Stimulated activated CD4-positive, alpha-beta T cell treated with anti-CD3 and anti-CD28 coated beads, Interleukin-1b, Interleukin-23, amount 100 ng/mL, for 48 hours (primary cell): ENCODE results near the gene ZFP36L1.
A peak's percentile ranks its signal among the peaks of the same experiment; 100 is the strongest.

Experiments
- DNase-seq: peaks from one replicate; pipeline ENCODE4 v3.0.0-alpha.2; 2020

Gene ZFP36L1

DNA sequence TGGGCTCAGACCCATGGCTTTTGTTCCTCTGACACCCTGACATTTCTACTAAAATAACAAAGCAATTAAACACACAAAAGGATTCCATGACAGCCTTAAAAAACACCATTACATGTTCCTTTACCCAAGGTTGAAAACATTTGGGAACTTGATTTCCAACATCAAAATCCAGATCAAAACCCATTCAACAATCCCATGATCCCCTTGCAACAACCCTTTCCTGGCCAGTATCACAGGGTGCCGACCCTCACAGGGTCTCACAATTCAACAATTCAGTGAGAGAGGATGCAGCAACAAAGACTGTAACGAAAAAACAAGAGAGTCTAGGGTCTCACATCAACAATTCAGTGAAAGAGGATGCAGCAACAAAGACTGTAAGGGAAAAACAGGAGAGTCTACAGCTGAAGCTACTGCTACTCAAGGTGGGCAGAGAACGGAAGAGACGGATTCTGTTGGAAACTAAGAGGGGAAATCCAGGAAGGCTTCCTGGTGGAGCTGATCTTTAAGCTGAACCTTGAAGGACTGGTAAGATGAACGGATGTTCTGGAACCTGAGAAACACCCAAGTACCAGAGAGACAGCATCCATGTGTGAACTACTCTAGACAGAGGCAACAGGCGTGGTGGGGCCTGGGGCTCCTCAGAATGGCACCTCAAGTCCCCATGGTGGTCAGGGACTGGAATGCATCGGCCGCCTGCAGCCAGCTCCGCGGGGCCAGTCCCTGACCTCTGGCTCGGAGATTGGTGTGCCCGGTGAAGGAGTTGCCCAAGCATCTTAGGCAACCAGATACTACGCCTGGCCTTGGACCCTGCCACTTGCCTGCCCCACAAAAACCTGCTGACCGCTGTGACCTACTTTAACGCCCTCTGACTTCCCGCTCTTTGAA lies 22.7 kb upstream of the ZFP36L1 start:
- no peak for DNase-seq

DNA sequence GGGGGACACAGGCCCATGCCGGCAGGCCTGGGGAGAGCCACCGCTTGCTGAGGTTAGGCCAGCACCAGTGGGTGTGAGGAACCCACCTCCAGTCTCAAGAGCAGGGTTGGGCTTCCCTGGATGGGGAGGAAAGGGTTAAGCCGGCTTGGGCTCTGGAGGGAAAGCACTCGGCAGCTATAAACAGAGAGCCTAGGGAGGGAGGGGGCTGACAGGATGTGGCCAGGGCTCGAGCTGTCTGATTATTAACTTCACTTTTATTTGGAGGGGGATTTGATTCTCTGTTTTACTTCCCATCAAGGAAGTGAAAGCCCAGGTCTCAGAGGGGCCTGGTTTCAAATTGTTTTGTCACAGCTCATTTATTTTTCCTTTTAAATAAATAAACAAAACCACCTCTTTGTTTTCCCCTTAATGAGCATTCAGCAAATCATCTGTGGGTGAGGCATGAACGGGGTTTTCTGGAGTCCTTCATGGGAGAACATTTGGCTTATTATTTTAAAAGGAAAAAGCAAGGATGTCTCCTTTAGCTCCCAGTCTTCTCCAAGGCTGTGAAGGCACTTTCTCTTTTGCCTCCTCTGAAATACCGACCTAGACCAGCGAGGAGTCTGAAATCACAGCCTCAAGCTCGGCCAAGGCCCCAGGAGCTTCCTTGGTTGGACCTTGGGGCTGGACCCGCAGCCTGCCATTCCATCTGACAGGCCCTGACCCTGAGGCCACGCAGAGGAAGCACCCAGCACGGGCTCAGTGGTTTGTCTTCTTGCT lies 21.9 kb upstream of the ZFP36L1 start:
- DNase-seq, result peak; percentile 34

DNA sequence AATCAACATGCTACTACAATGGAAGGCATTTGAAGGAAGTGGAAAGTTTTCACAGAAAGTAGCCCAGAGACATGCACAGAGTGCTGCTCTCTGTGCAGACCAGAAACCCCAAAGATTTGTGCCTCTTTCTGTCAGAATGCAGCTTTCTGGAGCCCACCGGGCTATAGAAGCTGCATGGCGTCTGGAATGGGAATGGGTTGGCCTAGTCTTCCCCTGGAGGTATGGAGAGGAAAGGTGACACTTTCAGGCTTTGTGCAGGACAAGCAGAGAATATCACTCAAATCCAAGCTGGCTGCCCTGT lies 21.3 kb upstream of the ZFP36L1 start:
- DNase-seq, result no peak

DNA sequence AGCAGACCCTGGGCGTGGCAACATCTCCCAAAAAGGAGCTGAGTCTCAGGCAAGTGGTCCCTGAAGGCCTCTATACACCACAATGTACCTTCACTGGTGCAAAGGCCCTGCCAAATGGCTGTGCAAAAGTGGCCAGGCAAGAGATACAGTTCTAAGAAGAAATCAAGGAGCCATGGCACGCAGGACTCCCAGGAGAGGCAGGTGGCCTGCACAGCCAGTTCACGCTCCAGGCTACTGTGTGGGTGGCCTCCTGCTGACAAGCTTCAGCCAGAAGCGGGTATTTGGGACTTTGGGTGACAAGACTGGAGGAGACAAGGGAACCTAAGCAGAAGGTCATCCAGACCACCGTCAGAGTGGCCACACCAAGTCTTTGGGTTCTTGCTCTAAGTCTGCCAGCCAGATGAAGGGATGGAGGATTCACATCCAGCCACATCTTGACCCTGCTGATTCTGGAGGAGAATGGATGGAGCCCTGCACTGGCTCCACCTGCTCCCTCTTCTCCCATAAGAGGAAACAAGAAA lies 20.5 kb upstream of the ZFP36L1 start:
- no peak for DNase-seq

DNA sequence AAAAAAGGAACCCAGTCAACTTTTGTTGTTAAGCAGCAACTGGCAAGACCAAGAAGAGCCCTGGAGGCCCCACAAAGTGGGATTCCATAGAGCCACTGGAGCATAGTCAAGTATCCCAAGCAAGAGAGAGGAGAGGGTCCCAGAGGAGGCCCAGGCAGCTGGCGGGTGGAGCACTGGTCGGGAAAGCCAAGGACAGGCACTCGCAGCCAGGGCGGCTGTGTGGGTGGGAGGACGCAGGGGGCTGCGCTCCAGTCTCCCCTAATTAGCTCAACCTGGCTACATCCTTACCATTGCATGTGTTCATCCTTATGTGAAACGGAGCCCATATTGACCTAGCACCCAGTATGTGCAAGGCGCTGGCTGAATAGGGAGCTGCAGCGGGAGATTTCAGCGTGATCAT lies 18.3 kb upstream of the ZFP36L1 start:
- no peak for DNase-seq

DNA sequence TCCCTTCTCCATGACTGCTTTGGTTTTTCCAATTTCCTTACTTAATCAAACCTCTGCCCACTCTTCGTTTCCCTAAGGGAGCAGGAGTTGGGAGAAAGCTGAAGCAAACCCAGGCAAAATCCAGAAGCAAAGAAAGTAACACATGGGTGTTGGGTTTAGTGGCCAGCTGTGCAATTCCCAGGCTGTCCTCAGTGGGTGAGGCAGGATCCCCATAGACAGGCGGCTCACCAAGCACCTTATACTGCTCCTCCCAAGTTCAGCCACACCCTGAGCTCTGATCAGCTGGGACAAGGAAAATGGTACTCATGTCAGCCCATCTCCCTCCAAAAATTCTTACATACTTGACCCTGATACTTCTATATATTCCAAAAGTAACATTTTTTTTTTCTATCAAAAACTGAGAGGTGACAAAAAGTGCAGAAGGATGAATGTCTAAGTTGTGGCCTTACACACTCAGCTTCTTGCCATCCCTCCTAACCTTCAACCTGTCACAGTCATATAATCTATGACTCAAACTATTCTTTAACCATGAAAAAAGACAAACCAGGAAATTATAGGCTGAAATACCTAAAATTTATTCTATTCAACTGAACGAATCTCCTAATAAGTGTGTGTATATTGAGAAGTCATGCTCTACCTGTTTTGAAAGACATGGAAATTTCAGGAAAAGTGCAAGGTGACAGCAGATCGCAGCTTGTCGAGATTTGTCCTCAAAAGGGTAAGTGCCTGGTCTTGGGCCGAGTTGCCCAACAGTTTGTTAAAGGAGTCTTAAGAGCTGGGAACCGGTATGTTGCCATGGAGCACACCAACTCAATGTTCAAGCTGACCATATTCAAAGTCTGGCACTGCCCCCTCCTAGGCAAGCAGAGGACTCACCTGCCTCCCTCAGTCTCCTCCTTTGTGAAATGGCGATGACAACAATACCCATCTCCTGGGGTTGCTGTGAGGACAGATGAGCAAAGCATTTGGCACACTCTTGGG lies 17.6 kb upstream of the ZFP36L1 start:
- DNase-seq, result no peak

DNA sequence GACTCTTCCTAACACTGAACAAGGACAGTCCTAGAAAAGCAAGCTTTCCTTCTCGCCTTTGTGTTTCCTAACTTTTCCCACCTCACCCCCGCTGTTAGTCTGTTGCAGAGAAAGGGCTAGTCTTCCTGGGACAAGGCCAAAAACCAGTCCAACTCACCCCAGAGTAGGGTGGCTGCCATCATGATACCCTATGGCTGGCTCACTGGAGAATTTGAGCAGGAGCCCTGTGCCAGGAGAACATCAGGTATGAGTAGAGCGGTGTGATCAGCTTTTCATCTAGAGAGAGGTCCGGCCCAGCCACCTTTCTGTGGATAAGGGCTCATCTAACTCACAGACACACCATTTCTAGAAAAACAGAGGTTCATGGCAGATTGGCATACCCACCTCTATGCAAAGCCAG lies 16.7 kb upstream of the ZFP36L1 start:
- DNase-seq, result no peak

DNA sequence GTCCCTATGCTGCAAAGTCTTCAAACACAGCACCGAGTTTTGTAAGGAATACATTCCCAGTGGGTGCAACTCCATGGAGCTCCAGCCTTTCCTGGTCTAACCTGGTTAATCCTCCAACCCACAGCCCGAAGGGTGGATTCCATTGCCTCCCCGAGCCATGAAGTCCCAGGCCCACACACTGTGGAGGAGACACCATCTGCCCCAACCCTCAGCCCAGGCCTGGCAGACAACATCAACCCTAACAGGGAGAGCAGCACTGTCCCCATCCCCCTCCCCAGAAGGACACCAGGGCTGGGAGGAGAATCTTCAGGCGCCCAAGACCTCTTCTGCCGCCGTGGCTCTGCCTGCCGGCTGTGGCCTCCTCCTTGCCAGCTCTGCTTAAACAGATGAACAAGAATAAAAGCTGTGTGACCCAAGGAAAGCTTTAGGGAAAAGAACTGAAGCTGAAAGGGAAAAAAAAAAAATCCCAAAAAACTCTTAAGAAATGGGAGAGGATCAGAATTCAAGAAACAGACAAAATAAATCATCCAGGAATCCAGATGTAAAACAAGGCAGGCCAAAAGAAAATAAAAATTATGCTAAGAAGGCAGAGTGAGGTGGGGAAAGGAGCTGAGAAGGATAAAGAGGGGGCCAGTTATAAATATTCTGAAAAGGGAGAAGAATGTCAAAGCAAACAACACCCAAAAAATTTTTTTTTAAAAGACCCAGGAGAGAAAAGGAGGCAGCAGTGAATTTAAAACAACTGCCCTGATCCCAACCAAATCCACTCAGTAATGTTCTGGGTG lies 16.0 kb upstream of the ZFP36L1 start:
- DNase-seq, result no peak

DNA sequence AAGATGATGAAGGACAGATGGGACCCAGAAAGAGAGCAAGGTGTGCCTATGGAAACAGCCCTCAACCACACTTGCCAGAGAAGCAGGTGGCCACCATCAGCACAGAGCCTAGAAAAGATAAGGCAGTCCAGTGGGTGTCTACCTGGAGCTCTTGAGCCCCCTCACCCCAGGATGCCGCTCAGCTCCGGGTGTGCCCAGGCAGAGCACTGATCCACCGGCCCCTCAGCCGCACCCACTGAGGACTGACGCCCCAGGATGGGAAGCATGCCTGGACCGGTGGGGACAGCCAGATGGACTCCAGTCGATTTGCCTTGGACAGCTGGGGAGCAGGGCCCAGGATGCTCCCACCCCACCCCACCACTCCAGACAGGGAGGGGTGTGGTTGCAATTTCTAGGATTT lies 15.1 kb upstream of the ZFP36L1 start:
- no peak for DNase-seq

DNA sequence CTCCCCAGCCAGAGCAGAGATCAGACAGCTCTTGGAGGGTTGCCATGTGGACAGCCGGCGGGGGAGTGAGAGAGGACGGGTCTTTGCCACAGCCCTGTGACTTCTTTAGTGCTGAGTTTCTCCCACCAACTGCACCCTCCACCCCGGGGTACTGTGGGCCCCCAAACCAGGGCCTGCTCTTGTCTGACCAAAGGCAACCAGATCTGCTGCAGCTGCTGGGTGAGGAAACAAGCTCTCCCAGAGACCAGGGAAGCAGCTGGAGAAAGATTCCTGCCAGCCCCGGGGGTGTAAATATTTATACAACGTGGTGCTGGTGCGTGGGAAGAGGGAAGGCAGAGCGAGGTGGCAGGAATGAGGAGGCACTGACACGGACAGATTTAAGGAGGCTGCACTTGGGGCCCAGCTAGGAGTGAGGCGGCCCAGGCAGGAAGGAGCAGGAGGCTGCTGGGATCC lies 14.3 kb upstream of the ZFP36L1 start:
- no peak for DNase-seq

DNA sequence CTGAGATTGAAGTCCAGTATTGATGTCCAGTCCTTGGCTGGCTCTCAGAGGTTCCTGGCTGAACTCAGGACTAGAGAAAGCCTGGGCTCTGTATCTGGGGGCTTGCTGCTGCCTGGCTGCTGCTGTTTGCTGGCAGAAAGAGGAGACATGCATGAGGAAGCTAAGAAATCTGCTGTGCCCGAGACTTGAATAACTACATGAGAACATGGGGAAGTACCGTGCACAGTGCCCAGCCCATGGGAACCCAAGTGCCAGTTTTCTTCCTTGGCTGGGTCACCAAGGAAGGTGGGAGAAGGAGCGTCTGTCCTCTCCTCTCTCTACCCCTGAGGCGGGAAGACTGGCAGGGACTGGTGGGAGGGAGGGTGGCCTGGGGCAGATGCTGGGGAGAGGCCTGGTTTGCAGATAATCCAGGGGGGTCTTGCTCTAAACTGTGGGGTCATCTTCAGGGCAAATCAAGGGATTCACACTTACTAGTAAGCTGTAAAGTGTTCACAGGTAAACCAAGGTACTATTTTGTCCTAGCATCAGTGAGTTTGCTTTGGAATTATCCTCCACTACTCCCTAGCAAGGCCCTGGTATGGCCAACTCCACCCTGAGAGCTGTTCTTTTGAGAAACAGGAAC lies 13.8 kb upstream of the ZFP36L1 start:
- DNase-seq, result no peak

DNA sequence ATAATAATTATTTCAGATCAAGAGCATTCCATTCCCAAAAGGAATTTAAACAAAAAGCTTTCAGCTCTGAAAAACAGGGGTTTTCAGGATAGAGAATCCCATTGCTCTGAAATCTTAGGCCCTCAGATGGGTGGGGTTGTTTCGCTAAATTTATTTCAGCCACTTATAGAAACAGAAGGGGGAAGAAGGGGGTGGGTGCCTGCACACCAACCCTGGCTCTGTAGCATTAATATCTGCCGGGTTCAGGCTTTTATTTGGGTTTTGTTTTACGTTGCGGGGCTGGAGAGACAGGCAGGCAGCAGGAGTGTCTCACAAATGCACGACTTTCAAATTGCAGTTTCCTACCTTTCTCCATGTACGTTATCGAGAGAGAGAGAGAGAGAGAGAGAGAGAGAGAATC lies 12.5 kb upstream of the ZFP36L1 start:
- no peak for DNase-seq

DNA sequence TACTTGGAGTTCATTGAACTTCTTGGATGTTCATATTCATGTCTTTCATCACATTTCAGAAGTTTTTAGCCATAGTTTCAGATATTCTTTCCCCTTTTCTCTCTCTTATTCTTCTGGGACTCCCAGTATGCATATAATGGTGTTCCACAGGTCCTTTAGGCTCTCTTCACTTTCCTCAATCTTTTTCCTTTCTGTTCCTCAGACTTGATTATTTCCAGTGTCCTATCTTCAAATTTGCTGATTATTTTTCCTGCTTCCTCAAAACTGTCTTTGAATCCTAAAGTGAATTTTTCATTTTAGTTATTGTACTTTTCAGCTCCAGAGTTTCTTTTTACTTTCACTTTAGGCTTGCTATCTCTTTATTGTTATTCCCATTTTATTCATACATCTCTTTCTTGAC lies 8.8 kb upstream of the ZFP36L1 start:
- no peak for DNase-seq

DNA sequence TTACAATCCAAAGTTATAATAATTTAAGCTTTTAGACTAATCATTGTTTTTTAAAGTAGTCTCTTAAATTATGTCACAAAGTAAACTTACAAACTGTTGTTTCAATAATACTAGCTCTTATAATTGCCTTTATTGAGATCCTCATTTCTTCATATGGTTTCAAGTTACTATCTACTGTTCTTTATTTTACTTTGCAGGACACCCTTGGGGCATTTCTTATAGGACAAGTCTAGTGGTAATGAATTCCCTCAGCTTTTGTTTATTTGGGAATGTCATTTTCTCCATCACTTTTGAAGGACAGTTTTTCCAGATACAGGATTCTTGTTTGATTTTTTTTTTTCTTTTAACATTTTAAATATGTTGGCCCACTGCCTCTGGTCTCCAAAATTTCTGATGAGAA lies 8.1 kb upstream of the ZFP36L1 start:
- DNase-seq, result no peak

DNA sequence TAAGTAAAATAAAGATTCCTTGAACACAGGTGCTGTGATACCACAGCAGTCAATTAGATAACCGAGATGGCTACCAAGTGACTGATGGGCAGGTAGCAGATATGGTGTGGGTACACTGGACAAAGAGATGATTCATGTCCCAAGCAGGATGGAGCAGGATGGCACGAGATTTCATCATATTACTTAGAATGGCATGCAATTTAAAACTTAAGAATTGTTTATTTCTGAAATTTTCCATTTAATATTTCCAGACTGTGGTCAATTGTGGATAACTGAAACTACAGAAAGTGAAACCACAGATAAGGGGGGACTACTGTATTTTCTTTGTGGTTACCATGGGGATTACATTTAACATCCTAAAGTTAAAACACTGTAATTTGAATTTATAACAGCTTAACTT lies 7.5 kb upstream of the ZFP36L1 start:
- DNase-seq, result no peak

DNA sequence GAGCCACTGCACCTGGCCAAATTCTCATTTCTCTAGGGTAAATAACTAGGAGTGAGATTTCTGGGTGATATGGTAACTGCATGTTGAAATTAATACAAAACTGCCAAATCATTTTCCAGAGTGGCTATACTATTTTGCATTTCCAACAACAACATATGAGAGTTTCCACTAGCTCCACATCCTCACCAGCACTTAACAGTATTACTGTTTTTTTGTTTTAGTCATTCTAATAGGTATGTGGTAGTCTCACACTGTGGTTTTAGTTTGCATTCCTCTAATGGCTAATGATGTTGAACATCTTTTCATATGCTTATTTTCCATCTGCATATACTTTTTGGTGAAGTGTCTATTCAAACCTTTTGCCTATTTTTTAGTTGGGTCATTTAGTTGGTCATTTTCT lies 5.8 kb upstream of the ZFP36L1 start:
- no peak for DNase-seq

DNA sequence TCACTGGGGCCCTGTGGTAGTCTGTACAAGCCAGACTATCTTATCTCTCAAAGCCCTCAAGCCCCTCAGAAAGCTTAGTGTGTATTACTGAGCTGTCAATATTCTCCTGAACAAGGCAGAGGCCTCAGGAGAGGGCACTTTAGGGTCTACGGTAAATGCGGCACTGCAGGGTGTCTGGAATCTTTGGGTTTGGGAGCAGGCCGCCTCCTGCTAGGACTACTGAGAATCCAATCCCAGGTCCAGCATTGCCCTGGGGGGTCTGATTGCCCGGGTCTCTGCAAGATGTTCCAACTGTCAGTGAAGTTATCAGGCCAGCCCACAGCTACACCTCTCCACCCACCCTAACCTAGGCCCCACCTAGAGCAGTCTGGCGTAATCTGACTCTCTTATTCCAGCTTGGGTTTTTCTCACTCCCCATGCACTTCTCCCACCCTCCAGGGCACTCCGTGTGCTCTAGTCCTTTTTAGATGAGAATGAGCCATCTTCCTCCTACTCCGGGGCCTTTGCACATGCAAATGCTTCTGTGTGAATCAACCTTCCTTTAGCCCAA lies 4.3 kb upstream of the ZFP36L1 start:
- no peak for DNase-seq

DNA sequence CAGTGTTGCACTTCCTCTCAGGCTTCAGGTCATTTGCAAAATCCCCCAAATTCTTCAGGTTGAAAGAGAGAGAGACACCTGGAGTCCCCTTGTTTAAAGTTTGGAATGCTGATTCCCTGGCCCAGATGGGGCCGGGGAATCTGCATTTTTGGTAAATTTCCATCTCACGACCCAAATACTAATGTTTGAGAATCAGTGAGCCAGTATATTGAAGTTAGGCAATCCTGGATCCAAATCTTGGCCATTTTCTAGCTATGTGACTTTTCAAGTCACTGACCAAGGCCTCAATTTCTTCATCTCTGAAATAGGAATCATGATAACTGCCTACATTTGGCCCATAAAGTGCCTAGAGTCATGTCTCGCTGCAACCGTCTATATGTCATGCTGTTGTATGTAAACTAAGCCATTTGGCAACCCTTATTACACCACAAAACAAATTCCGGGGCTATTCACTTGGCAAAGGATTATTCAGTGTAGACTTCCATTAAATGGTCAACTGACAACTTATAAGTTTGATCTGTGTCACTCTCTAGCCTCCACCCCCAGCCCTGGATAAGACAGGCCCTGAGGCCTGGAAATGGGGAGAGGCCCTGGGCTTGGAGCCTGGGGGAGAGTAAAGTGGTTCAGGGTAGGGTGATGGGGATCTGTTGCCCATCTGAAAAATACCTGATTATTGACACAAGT lies 3.7 kb upstream of the ZFP36L1 start:
- no peak for DNase-seq

DNA sequence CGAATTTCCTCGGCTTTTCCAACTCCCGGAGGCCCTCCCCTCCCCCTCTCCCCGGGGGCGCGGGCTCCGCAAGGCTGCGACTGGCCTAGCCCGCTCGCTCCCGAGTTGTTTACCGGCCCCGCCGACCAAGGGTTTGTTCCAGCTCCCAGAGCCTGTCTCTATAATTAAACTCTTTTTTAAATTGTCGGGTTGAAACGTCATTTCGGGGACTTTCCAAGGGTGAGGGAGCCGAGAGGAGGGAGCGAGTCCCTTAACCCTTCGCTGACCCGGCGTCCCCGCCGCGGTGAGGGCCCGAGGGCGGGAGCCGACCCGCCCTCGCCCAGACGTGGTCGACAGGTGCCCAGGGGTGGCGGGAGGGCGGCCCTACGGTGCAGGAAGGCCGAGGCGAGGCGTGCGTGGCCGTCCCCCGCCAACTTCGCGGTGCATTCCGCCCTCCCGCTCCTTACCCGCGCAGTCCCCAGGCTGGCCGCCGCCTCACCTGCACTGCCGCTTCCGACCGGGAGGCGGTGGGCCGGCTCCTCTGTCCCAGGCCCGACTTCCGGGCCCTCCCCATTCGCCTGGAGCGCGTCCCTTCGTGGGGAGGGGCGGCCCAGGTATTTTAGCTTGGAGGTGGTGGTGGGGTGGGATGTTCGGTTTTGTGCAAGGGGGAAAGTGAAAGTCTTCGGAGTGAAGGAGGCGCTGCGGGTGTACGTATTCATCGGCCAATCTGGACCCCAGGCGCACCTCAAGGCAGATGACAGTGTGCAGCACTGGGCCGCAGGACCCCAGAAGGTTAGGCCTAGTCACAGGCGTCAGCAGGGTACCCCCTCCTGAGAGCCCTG lies 2.9 kb upstream of the ZFP36L1 start:
- peak; percentile 84 for DNase-seq
